HG03354 (cell line): ENCODE data around the gene IL12RB1.
"Not testable (repeated sequence)": the region's sequence is repeated elsewhere in the genome, so short reads cannot be mapped to it uniquely, and the experiment has no call there.

Experiments
- ATAC-seq: cut with Tn5 transposase; IDR thresholded peaks from one replicate; pipeline ENCODE4 v1.9.1; 2021; ENCODE audit warnings: mild to moderate bottlenecking; ENCODE audit not compliant: unreplicated experiment, poor library complexity, severe bottlenecking

Gene IL12RB1

GRCh38 chr19:18091217-18091608 is 4.5 kb upstream of the IL12RB1 start:
- no peak for ATAC-seq

- no peak for ATAC-seq
These were observed 3.9 kb upstream of the IL12RB1 start for GRCh38 chr19:18090545-18091216.

GRCh38 chr19:18089726-18090125 is 3.0 kb upstream of the IL12RB1 start:
- ATAC-seq: no peak

GRCh38 chr19:18089096-18089541 is 2.4 kb upstream of the IL12RB1 start:
- ATAC-seq: not testable (repeated sequence)

GRCh38 chr19:18085702-18086457 is 854 bp downstream of the IL12RB1 start:
- ATAC-seq: no peak

- no peak for ATAC-seq
These were observed 2.6 kb downstream of the IL12RB1 start for GRCh38 chr19:18083929-18084684.

- no peak for ATAC-seq
These were observed 12.5 kb downstream of the IL12RB1 start for GRCh38 chr19:18074192-18074591.

- ATAC-seq: no peak
These were observed 13.5 kb downstream of the IL12RB1 start for GRCh38 chr19:18073197-18073596.

- no peak for ATAC-seq
These were observed 14.4 kb downstream of the IL12RB1 start for GRCh38 chr19:18072335-18072734.

- no peak for ATAC-seq
These were observed 16.6 kb downstream of the IL12RB1 start for GRCh38 chr19:18070181-18070580.

GRCh38 chr19:18069383-18069782 is 17.4 kb downstream of the IL12RB1 start:
- ATAC-seq: no peak

- no peak for ATAC-seq
These were observed 18.3 kb downstream of the IL12RB1 start for GRCh38 chr19:18068395-18068794.

- no peak for ATAC-seq
These were observed 21.6 kb downstream of the IL12RB1 start for GRCh38 chr19:18065173-18065495.

- no peak for ATAC-seq
These were observed 23.3 kb downstream of the IL12RB1 start for GRCh38 chr19:18063463-18063862.

GRCh38 chr19:18062028-18062427 is 24.7 kb downstream of the IL12RB1 start:
- no peak for ATAC-seq

- no peak for ATAC-seq
These were observed 26.3 kb downstream of the IL12RB1 start for GRCh38 chr19:18060472-18060871.

- ATAC-seq: no peak
These were observed 26.8 kb downstream of the IL12RB1 start for GRCh38 chr19:18059902-18060301.

- ATAC-seq: no peak
These were observed 27.4 kb downstream of the IL12RB1 start for GRCh38 chr19:18059297-18059696.

GRCh38 chr19:18058208-18059009 is 28.3 kb downstream of the IL12RB1 start:
- peak; percentile 61 for ATAC-seq

GRCh38 chr19:18057557-18057956 is 29.2 kb downstream of the IL12RB1 start:
- ATAC-seq: no peak
